ENCODE data around the gene NTPCR.

- TF ChIP-seq GATA2 (IDR thresholded peaks at IDR 0.05; ENCODE audit: low read depth, low read length): no peak
- no peak for TF ChIP-seq GATA3 (IDR thresholded peaks at IDR 0.05; ENCODE audit: low read depth, low read length)
These were observed 15.5 kb downstream of the NTPCR start for GRCh38 chr1:232965912-232966217.
